Measurements from ENCODE around the gene VAT1. TPM values are rescaled to one million over a fixed set of nuclear protein-coding genes. Genes with fewer than 3 reads are reported as not detected.
"Not testable (repeated sequence)": the region's sequence is repeated elsewhere in the genome, so short reads cannot be mapped to it uniquely, and the experiment has no call there.

Gene VAT1
- 20.0 TPM for total RNA-seq

- Histone ChIP-seq H3K27me3 (ENCODE audit: insufficient read depth, low read length) (no peaks in the 10 kb centered on the region), H3K9me3 (ENCODE audit: low read depth, low read length) (no peaks in the 10 kb centered on the region), H3K4me3 (ENCODE audit: low read length) (peak within 1 kb of the TSS; percentile 71), H3K4me1 (ENCODE audit: insufficient read depth, low read length) (peaks cover 59% of the 10 kb centered on the region)
Measured at GRCh38 chr17:43021741-43022512, at the start of gene VAT1. TSS of gene VAT1 (minus strand) at chr17:43022385. CDS start at chr17:43022322, 63 bp downstream.

- Histone ChIP-seq H3K27me3 (ENCODE audit: insufficient read depth, low read length) (no peaks in the 10 kb centered on the region), H3K4me3 (ENCODE audit: low read length) (no peak overlapping the region), H3K9me3 (ENCODE audit: low read depth, low read length) (no peaks in the 10 kb centered on the region), H3K4me1 (ENCODE audit: insufficient read depth, low read length) (no peaks in the 10 kb centered on the region)
Measured at GRCh38 chr17:43070872-43071271, 48.7 kb upstream of the VAT1 start.

GRCh38 chr17:43070257-43070656, 48.1 kb upstream of the VAT1 start:
- no peaks in the 10 kb centered on the region for H3K27me3 ChIP-seq (ENCODE audit: insufficient read depth, low read length)
- no peaks in the 10 kb centered on the region for H3K4me1 ChIP-seq (ENCODE audit: insufficient read depth, low read length)
- H3K9me3 ChIP-seq (ENCODE audit: low read depth, low read length): no peaks in the 10 kb centered on the region
- no peak overlapping the region for H3K4me3 ChIP-seq (ENCODE audit: low read length)

GRCh38 chr17:43069368-43069898, 47.2 kb upstream of the VAT1 start:
- Histone ChIP-seq H3K9me3 (ENCODE audit: low read depth, low read length) (no peaks in the 10 kb centered on the region), H3K27me3 (ENCODE audit: insufficient read depth, low read length) (no peaks in the 10 kb centered on the region), H3K4me3 (ENCODE audit: low read length) (no peak overlapping the region), H3K4me1 (ENCODE audit: insufficient read depth, low read length) (no peaks in the 10 kb centered on the region)

GRCh38 chr17:43068570-43069367, 46.6 kb upstream of the VAT1 start:
- no peaks in the 10 kb centered on the region for H3K27me3 ChIP-seq (ENCODE audit: insufficient read depth, low read length)
- H3K4me1 ChIP-seq (ENCODE audit: insufficient read depth, low read length): no peaks in the 10 kb centered on the region
- no peaks in the 10 kb centered on the region for H3K9me3 ChIP-seq (ENCODE audit: low read depth, low read length)
- H3K4me3 ChIP-seq (ENCODE audit: low read length): no peak overlapping the region

- H3K4me1 ChIP-seq (ENCODE audit: insufficient read depth, low read length): no peaks in the 10 kb centered on the region
- H3K9me3 ChIP-seq (ENCODE audit: low read depth, low read length): no peaks in the 10 kb centered on the region
- H3K4me3 ChIP-seq (ENCODE audit: low read length): no peak overlapping the region
- H3K27me3 ChIP-seq (ENCODE audit: insufficient read depth, low read length): no peaks in the 10 kb centered on the region
Measured at GRCh38 chr17:43062984-43063638, 40.9 kb upstream of the VAT1 start.

- no peaks in the 10 kb centered on the region for H3K27me3 ChIP-seq (ENCODE audit: insufficient read depth, low read length)
- H3K4me3 ChIP-seq (ENCODE audit: low read length): no peak overlapping the region
Measured at GRCh38 chr17:43056051-43056450, 33.9 kb upstream of the VAT1 start.

GRCh38 chr17:43053008-43053407, 30.8 kb upstream of the VAT1 start:
- H3K27me3 ChIP-seq (ENCODE audit: insufficient read depth, low read length); H3K4me1 ChIP-seq (ENCODE audit: insufficient read depth, low read length); H3K9me3 ChIP-seq (ENCODE audit: low read depth, low read length); H3K4me3 ChIP-seq (ENCODE audit: low read length): not testable (repeated sequence)

More at GRCh38 chr17:43056051-43056450, 33.9 kb upstream of the VAT1 start:
- H3K4me1 ChIP-seq (ENCODE audit: insufficient read depth, low read length): no peaks in the 10 kb centered on the region
- H3K9me3 ChIP-seq (ENCODE audit: low read depth, low read length): no peaks in the 10 kb centered on the region

- Histone ChIP-seq H3K27me3 (ENCODE audit: insufficient read depth, low read length) (no peaks in the 10 kb centered on the region), H3K4me3 (ENCODE audit: low read length) (no peak overlapping the region), H3K4me1 (ENCODE audit: insufficient read depth, low read length) (no peaks in the 10 kb centered on the region), H3K9me3 (ENCODE audit: low read depth, low read length) (no peaks in the 10 kb centered on the region)
Measured at GRCh38 chr17:43051969-43052368, 29.8 kb upstream of the VAT1 start.

GRCh38 chr17:43044024-43044423, 21.8 kb upstream of the VAT1 start:
- Histone ChIP-seq H3K9me3 (ENCODE audit: low read depth, low read length) (no peaks in the 10 kb centered on the region), H3K4me1 (ENCODE audit: insufficient read depth, low read length) (no peaks in the 10 kb centered on the region), H3K27me3 (ENCODE audit: insufficient read depth, low read length) (no peaks in the 10 kb centered on the region), H3K4me3 (ENCODE audit: low read length) (no peak overlapping the region)

- no peak overlapping the region for H3K4me3 ChIP-seq (ENCODE audit: low read length)
- no peaks in the 10 kb centered on the region for H3K4me1 ChIP-seq (ENCODE audit: insufficient read depth, low read length)
- H3K9me3 ChIP-seq (ENCODE audit: low read depth, low read length): no peaks in the 10 kb centered on the region
- H3K27me3 ChIP-seq (ENCODE audit: insufficient read depth, low read length): no peaks in the 10 kb centered on the region
Measured at GRCh38 chr17:43043307-43043706, 21.1 kb upstream of the VAT1 start.

GRCh38 chr17:43042025-43042628, 19.9 kb upstream of the VAT1 start:
- Histone ChIP-seq H3K9me3 (ENCODE audit: low read depth, low read length) (no peaks in the 10 kb centered on the region), H3K4me1 (ENCODE audit: insufficient read depth, low read length) (no peaks in the 10 kb centered on the region), H3K27me3 (ENCODE audit: insufficient read depth, low read length) (no peaks in the 10 kb centered on the region), H3K4me3 (ENCODE audit: low read length) (no peak overlapping the region)

GRCh38 chr17:43040655-43041054, 18.5 kb upstream of the VAT1 start:
- Histone ChIP-seq H3K9me3 (ENCODE audit: low read depth, low read length) (no peaks in the 10 kb centered on the region), H3K27me3 (ENCODE audit: insufficient read depth, low read length) (no peaks in the 10 kb centered on the region), H3K4me3 (ENCODE audit: low read length) (no peak overlapping the region), H3K4me1 (ENCODE audit: insufficient read depth, low read length) (no peaks in the 10 kb centered on the region)

- Histone ChIP-seq H3K9me3 (ENCODE audit: low read depth, low read length) (no peaks in the 10 kb centered on the region), H3K27me3 (ENCODE audit: insufficient read depth, low read length) (no peaks in the 10 kb centered on the region), H3K4me3 (ENCODE audit: low read length) (no peak overlapping the region), H3K4me1 (ENCODE audit: insufficient read depth, low read length) (no peaks in the 10 kb centered on the region)
Measured at GRCh38 chr17:43039646-43040045, 17.5 kb upstream of the VAT1 start.

- Histone ChIP-seq H3K4me1 (ENCODE audit: insufficient read depth, low read length) (peaks cover 2% of the 10 kb centered on the region), H3K27me3 (ENCODE audit: insufficient read depth, low read length) (no peaks in the 10 kb centered on the region), H3K4me3 (ENCODE audit: low read length) (no peak overlapping the region), H3K9me3 (ENCODE audit: low read depth, low read length) (no peaks in the 10 kb centered on the region)
Measured at GRCh38 chr17:43034894-43035293, 12.7 kb upstream of the VAT1 start.

Measured in mononuclear cell (primary cell).